ENCODE data around the gene TBCD. TPM values are rescaled to one million over a fixed set of nuclear protein-coding genes. Genes with fewer than 3 reads are reported as not detected.

The TBCD gene
- total and polyA plus RNA-seq, 2 experiments from 2014 or later: 19.3 to 33.8 TPM

GRCh38 chr17:82808921-82809905 is 57.3 kb downstream of the TBCD start:
- no peak overlapping the region for H3K4me3 ChIP-seq
- no peaks in the 10 kb centered on the region for H3K9me2 ChIP-seq (ENCODE audit: insufficient read depth)
- 95 to 96% methylated on average over 29 to 33 of the region's 35 CpGs for WGBS, 2 experiments (ENCODE audit: low coverage in 1 of 2, low lambda C conversion rate in 2 of 2, missing lambda C conversion rate in 2 of 2)
- no peaks in the 10 kb centered on the region for H3K9me3 ChIP-seq (ENCODE audit: low read depth)
- H4K20me1 ChIP-seq (ENCODE audit: insufficient read depth): no peaks in the 10 kb centered on the region
- H3K27ac ChIP-seq: no peak overlapping the region
- H3K36me3 ChIP-seq (ENCODE audit: low read depth): no peaks in the 10 kb centered on the region
- H3K4me2 ChIP-seq (ENCODE audit: unreplicated experiment): no peak overlapping the region
- no peak overlapping the region for H2AFZ ChIP-seq
- no peaks in the 10 kb centered on the region for H3K4me1 ChIP-seq (ENCODE audit: insufficient read depth)
- in situ Hi-C loops (cut with MboI): no loop called here
- no peaks in the 10 kb centered on the region for H3F3A ChIP-seq (ENCODE audit: insufficient read depth)
- H3K9ac ChIP-seq: no peak overlapping the region
- DNase-seq: no peak
- H3K79me2 ChIP-seq (ENCODE audit: insufficient read depth): no peaks in the 10 kb centered on the region
- H3K27me3 ChIP-seq (replicated peaks; ENCODE audit: insufficient read depth): no peaks in the 10 kb centered on the region
- no peak for TF ChIP-seq EZH2phosphoT487 (IDR thresholded peaks at IDR 0.05; ENCODE audit: insufficient read depth, low read depth)
- no peak for TF ChIP-seq EZH2 (IDR thresholded peaks at IDR 0.05; ENCODE audit: insufficient read depth, poor library complexity, severe bottlenecking)

- Histone ChIP-seq H3K4me3 (no peak overlapping the region), H3K9me3 (ENCODE audit: low read depth) (no peaks in the 10 kb centered on the region), H3K36me3 (ENCODE audit: low read depth) (no peaks in the 10 kb centered on the region; the same call in 1 of the 2 replicates), H2AFZ (no peak overlapping the region), H3F3A (ENCODE audit: insufficient read depth) (no peaks in the 10 kb centered on the region), H3K9ac (no peak overlapping the region), H3K27ac (no peak overlapping the region), H3K4me1 (ENCODE audit: insufficient read depth) (no peaks in the 10 kb centered on the region), H3K9me2 (ENCODE audit: insufficient read depth) (no peaks in the 10 kb centered on the region), H3K79me2 (ENCODE audit: insufficient read depth) (no peaks in the 10 kb centered on the region), H3K27me3 (replicated peaks; ENCODE audit: insufficient read depth) (no peaks in the 10 kb centered on the region), H3K4me2 (ENCODE audit: unreplicated experiment) (no peak overlapping the region), H4K20me1 (ENCODE audit: insufficient read depth) (no peaks in the 10 kb centered on the region)
- no peak for TF ChIP-seq EZH2 (IDR thresholded peaks at IDR 0.05; ENCODE audit: insufficient read depth, poor library complexity, severe bottlenecking)
- TF ChIP-seq EZH2phosphoT487 (IDR thresholded peaks at IDR 0.05; ENCODE audit: insufficient read depth, low read depth): no peak
- in situ Hi-C loops (cut with MboI): no loop called here
- DNase-seq: no peak
- WGBS, 2 experiments (ENCODE audit: low coverage in 1 of 2, low lambda C conversion rate in 2 of 2, missing lambda C conversion rate in 2 of 2): 92% methylated on average over 22 of the region's 22 CpGs
Measured at GRCh38 chr17:82810644-82811430, 59.0 kb downstream of the TBCD start.

DNA sequence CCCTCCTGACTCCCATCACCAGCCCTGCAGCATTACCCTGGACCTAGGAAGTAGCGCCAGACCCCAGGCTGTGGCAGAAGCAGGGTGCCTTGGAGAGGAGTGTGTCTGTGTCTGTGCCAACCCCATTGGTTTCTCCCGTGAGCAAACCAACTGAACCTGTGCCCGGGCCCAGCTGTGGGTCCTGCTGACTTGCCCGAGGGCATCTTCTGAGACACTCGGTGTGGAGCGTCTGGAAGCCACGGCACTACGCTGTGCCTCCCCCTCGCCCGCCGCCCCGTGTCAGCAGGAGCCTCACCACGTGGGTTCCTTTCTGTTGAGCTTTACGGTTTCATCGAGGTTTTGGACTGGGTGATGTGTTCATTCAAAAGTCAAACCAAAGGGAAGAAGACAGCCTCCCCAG is 60.2 kb downstream of the TBCD start:
- Histone ChIP-seq H3K27me3 (replicated peaks; ENCODE audit: insufficient read depth) (no peaks in the 10 kb centered on the region), H3K4me1 (ENCODE audit: insufficient read depth) (no peaks in the 10 kb centered on the region), H3K27ac (no peak overlapping the region), H3K4me2 (ENCODE audit: unreplicated experiment) (no peak overlapping the region), H3K36me3 (ENCODE audit: low read depth) (no peaks in the 10 kb centered on the region; the same call in 1 of the 2 replicates), H3K9ac (no peak overlapping the region), H3K9me3 (ENCODE audit: low read depth) (no peaks in the 10 kb centered on the region), H3K4me3 (no peak overlapping the region), H4K20me1 (ENCODE audit: insufficient read depth) (no peaks in the 10 kb centered on the region), H2AFZ (no peak overlapping the region), H3K79me2 (ENCODE audit: insufficient read depth) (no peaks in the 10 kb centered on the region), H3K9me2 (ENCODE audit: insufficient read depth) (no peaks in the 10 kb centered on the region), H3F3A (ENCODE audit: insufficient read depth) (no peaks in the 10 kb centered on the region)
- in situ Hi-C loops (cut with MboI): no loop called here
- TF ChIP-seq EZH2 (IDR thresholded peaks at IDR 0.05; ENCODE audit: insufficient read depth, poor library complexity, severe bottlenecking): no peak
- 89 to 91% methylated on average over 12 to 15 of the region's 15 CpGs for WGBS, 2 experiments (ENCODE audit: low coverage in 1 of 2, low lambda C conversion rate in 2 of 2, missing lambda C conversion rate in 2 of 2)
- DNase-seq: no peak

DNA sequence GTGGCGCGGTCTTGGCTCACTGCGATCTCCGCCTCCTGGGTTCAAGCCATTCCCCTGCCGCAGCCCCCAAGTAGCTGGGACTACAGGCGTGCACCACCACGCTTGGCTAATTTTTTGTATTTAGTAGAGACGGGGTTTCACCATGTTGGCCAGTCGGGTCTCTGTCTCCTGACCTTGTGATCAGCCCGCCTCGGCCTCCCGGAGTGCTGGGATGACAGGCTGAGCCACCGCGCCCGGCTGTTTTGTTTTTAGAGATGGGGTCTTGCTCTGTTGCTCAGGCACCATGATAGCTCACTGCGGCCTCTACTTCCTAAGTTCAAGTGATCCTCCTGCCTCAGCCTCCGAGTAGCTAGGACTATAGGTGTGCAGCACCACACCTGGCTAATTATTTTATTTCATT is 60.7 kb downstream of the TBCD start:
- Histone ChIP-seq H3K9me2 (ENCODE audit: insufficient read depth) (no peaks in the 10 kb centered on the region), H3K9ac (no peak overlapping the region), H3K9me3 (ENCODE audit: low read depth) (no peaks in the 10 kb centered on the region), H3K27me3 (replicated peaks; ENCODE audit: insufficient read depth) (no peaks in the 10 kb centered on the region), H3K4me3 (no peak overlapping the region), H3K79me2 (ENCODE audit: insufficient read depth) (no peaks in the 10 kb centered on the region), H3K4me2 (ENCODE audit: unreplicated experiment) (no peak overlapping the region), H3K36me3 (ENCODE audit: low read depth) (no peaks in the 10 kb centered on the region; the same call in 1 of the 2 replicates), H2AFZ (no peak overlapping the region), H3K27ac (no peak overlapping the region), H3K4me1 (ENCODE audit: insufficient read depth) (no peaks in the 10 kb centered on the region), H4K20me1 (ENCODE audit: insufficient read depth) (no peaks in the 10 kb centered on the region), H3F3A (ENCODE audit: insufficient read depth) (no peaks in the 10 kb centered on the region)
- WGBS, 2 experiments (ENCODE audit: low coverage in 1 of 2, low lambda C conversion rate in 2 of 2, missing lambda C conversion rate in 2 of 2): 97 to 99% methylated on average over 17 of the region's 17 CpGs
- TF ChIP-seq EZH2 (IDR thresholded peaks at IDR 0.05; ENCODE audit: insufficient read depth, poor library complexity, severe bottlenecking): no peak
- in situ Hi-C loops (cut with MboI): no loop called here
- no peak for DNase-seq
